Measurements from ENCODE around the gene KLHDC7B.
"Not testable (repeated sequence)": the region's sequence is repeated elsewhere in the genome, so short reads cannot be mapped to it uniquely, and the experiment has no call there.

Gene KLHDC7B

GRCh38 chr22:50517495-50518260, 28.0 kb upstream of the KLHDC7B start:
- DNase-seq = no peak

- no peak for DNase-seq
Observed at GRCh38 chr22:50518606-50519005, 27.1 kb upstream of the KLHDC7B start.

- DNase-seq = no peak
Observed at GRCh38 chr22:50519151-50519550, 26.5 kb upstream of the KLHDC7B start.

- DNase-seq = not testable (repeated sequence)
Observed at GRCh38 chr22:50520184-50520583, 25.5 kb upstream of the KLHDC7B start.

- DNase-seq = no peak
Observed at GRCh38 chr22:50520826-50521453, 24.8 kb upstream of the KLHDC7B start.

GRCh38 chr22:50521710-50522109, 24.0 kb upstream of the KLHDC7B start:
- no peak for DNase-seq

- DNase-seq = no peak
Observed at GRCh38 chr22:50522208-50522805, 23.4 kb upstream of the KLHDC7B start.

GRCh38 chr22:50522806-50523438, 22.8 kb upstream of the KLHDC7B start:
- no peak for DNase-seq

GRCh38 chr22:50523458-50523805, 22.3 kb upstream of the KLHDC7B start:
- DNase-seq = no peak

GRCh38 chr22:50523806-50524675, 21.7 kb upstream of the KLHDC7B start:
- DNase-seq = no peak

- no peak for DNase-seq
Observed at GRCh38 chr22:50524676-50525103, 21.0 kb upstream of the KLHDC7B start.

- DNase-seq = peak; percentile 99
Observed at GRCh38 chr22:50525104-50525857, 20.4 kb upstream of the KLHDC7B start, which contains the start of gene SCO2. Gene SCO2, minus strand, starts transcription at chr22:50525598. Its CDS starts 1,187 bp downstream, at chr22:50524411.

GRCh38 chr22:50525858-50526107, 19.9 kb upstream of the KLHDC7B start:
- DNase-seq = no peak

GRCh38 chr22:50526108-50526833, 19.4 kb upstream of the KLHDC7B start:
- peak; percentile 93 for DNase-seq

- DNase-seq = peak; percentile 78
Observed at GRCh38 chr22:50526834-50527801, 18.6 kb upstream of the KLHDC7B start.

GRCh38 chr22:50527921-50528681, 17.6 kb upstream of the KLHDC7B start:
- no peak for DNase-seq

- peak; percentile 66 for DNase-seq
Observed at GRCh38 chr22:50528682-50529415, 16.9 kb upstream of the KLHDC7B start.

GRCh38 chr22:50529416-50529896, 16.2 kb upstream of the KLHDC7B start:
- no peak for DNase-seq

Measured in activated effector memory CD4-positive, alpha-beta T cell treated with anti-CD3 and anti-CD28 coated beads, Interleukin-2, amount 50 U/mL, for 16 hours (primary cell).